RKO (cell line): Measurements from ENCODE around the gene KLHL42.
"Not testable (repeated sequence)": the region's sequence is repeated elsewhere in the genome, so short reads cannot be mapped to it uniquely, and the experiment has no call there.

Experiments used
- DNase-seq: peaks from one replicate; pipeline ENCODE4 v3.0.0-alpha.2; 2016; ENCODE audit warnings: low spot score

Gene KLHL42

DNA sequence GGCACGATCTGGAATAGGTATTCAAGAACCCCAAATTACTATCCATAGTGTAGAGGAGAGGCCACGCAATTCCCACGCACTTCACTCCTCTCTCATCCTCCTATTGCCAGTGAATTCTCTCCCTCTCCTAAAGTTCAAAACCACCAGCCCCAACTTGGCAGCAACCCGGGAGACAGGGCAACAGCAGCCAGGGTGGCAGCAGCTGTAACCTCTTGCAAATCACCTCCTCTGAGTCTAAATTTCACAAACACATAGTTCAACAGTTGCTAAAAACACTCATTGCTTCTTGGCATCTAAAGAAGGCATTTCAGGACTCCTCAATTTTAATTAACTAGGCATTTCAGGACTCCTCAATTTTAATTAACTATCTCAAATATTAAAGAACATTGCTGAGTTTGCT lies 37.7 kb downstream of the KLHL42 start:
- no peak for DNase-seq

DNA sequence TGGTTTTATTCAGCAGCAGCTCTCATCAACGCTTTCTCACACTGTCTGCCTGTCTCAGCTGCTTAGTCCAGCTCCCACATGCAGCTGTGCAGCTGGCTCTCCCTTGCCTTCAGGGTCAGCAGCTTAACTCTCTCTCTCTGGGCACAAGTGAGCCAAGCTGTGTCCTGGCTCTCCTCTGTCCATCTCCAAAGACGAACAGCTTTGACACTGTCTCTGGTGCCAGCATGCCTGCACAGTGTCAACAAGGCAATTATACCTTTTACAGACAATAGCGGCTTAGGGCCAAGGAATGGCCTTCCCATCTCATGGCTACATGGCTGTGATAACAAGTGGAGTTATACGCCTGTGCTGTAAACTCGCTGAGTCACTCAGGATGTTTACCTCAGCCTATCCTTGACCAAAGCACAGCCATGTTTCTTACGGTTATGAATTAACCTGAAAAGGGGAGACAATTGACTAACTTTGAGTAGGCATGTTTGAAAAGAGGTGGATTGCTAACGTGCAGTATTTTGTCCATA lies 38.4 kb downstream of the KLHL42 start:
- no peak for DNase-seq

DNA sequence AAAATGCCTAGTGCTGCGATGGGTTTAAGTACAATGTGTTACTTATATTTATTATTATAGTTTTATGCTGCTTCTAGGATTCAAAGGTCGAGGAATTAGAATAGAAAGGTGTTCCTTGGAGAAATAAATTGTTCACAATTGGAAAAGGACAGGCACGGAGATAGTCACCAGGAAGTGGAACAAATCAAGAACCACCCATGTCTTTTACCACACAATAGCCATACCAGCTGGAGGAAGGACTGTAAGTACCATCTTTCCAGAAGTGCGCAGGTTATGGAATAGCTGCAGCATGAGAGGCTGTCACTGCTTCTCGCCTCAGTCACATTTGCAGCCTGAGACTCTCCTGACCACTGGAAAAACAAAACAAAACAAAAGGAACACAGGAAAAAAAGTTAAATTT lies 40.5 kb downstream of the KLHL42 start:
- DNase-seq, result no peak

DNA sequence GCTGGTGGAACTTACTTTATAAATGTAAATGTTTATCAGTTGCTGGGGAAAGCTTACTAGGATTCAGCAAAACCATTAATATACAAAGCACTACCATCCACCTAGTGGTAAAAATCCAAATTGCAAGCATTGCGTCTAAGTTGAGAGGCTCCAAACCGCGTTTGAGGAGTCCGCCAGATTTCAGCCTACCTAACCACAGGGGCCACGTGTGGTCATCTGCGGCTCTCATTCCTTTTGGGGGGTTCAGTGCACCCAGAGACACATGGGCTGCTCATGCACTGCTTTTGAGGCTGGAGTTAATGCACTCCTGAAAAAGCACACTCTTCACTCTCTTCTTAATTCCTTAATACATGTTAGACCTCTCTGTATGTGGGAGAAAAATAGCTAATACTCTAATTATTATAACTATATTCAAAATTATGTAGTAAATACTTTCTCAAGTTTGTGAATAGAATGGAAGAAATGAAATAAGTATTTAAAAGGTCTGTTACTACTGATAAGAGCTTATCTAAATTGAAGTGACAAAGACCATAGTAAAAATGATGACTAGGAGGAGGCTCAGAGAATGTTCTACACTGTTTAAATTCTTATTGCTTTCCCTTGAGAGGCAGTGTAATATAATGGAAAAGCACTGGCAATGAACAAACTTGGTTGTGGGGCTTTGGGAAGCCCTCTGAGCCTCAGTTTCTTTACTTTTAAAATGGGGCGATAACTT lies 41.4 kb downstream of the KLHL42 start:
- peak; percentile 37 for DNase-seq

DNA sequence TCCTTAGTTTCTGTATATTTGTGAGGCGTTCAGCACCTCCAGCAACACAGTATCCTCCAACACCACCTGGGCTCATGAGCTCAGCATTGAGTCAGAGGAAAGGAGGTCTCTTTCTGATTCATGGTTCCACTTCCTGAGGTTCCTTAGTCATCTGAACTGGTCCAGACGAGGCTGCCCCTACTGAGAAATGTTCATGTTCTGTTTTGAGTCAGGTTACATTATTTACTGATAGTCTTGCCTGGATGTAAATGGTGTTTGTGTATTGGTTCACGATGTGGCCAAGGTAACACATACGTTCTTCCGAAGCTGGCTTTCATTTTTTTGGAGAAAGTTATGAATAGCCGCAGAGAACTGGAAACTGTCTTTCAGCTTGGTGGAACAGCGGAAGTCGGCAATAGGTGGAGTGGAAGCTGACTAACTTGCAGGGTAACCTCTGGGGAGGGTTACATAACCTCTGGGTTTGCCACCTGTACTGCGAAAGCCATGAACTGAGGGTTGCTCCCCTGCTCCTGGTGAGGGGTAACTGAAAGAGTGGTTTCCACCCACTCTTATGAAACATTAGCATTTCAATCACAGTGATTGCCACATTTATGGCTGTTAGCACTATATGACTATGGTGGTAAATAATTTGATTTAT lies 42.2 kb downstream of the KLHL42 start:
- DNase-seq, result peak; percentile 89

DNA sequence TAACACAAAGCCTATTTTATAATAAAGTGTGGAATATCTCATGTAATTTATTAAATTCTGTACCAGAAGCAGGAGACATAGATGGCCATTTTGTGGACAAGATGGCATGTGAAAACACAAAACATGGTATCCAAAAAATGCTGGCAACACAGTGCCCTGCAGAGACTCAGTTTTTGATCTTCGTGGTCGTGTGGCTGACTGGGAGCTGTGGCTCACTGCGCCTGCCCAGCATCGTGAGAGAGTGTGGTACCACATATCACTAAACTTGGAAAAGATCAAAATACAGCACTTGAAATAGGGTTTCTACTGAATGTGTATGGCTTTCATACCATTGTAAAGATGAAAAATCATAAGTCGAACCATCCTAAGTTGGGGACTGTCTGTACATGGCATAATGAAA lies 43.0 kb downstream of the KLHL42 start:
- DNase-seq, result no peak

DNA sequence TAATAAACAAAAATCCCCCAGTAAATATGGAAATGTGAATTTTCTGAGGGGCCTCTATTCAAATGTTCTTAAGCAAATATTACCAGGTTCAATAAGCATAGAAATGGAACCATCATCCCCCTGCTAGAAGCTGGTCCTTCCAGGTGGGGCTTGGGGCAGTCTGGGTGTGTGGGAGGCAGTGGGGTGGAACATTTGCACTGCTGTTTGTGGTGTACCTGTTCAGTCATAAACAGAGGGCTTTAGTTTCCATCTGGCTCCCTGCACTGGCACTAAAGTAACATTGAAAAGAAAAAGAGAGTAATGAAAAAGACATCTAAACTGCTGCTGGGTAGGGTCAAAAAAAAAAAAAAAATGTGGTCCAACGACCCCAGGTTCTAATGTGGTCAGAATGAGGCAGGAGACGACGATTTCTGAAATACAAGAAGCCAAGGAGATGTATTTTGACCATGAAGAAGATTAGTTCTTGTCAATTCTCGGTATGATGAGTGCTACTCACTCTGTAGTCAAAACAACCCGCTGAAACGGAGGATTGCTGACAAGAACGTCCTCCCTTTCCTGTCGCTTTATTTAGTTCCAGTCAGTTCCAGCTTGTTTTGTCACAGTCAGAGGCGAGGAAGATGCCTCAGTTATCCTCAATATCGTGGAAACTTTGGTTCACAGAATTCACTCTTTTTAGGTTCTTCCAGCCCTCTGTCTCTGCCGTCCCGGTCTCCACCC lies 44.3 kb downstream of the KLHL42 start:
- DNase-seq, result no peak

DNA sequence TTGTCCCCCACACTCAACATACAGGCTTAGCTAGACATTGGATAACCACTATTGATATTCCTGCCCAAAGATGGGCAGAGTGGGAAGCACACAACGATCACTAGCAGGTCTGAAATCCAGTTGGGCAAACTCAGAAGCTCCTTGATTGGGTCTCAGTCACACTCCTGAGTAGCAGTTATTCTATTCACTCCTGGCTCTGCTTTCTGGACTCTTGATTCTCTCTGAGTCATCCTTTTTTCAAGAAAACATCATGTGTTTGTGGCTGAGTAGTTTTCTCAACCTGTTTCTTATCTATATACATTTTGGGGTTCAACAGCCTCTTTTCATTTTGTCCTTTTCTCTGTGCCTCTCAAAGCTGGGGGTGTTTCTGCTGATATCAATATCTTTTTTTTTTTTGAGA lies 46.0 kb downstream of the KLHL42 start:
- no peak for DNase-seq

DNA sequence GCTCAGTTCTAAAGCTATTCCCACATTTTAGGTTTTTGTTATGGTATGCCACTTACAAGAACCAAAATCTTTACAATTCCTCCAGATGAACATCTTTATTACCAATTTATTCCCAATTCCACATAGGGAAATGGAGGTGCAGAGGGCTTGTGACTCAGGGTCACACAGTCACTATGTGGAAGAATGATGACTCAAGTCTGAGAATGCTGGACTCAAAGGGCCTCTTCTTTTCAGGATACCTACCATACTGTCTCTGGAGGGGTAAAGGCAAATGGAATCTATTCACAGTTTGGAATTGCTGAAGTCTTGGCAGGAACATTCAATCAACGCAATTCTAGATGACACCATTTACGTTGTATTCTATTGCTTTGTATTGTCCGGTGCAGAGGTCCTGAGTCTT lies 48.2 kb downstream of the KLHL42 start:
- DNase-seq, result peak; percentile 66

DNA sequence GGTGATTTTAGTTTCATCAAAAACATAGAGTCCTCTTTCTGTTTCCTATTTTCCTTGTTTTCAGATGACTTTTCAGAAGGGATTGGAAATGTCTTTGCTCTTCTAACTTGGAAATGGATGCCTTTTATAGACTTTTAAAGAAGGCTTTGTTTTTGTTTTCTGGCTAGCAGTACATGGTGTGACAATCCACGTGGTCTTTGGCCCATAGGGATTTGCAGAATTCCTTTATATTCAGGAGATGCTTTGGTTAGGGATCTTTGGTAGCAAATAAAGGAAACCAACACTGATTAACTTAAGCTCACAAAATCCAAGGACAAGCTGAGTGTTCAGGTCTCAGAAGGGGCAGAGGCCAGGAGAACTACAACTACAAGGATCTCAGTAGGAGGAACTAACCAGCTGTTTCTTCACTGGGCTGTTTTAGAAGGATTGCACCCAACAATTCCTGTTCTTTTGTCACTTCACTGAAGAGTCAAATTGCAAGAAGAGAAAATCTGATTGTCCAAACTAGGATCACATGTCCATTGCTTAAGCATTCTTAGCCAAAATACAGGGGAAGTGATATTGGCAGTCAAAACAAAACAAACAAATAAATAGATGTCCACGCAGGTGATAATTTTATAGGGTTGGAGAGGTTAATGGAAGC lies 58.6 kb downstream of the KLHL42 start:
- DNase-seq, result no peak

DNA sequence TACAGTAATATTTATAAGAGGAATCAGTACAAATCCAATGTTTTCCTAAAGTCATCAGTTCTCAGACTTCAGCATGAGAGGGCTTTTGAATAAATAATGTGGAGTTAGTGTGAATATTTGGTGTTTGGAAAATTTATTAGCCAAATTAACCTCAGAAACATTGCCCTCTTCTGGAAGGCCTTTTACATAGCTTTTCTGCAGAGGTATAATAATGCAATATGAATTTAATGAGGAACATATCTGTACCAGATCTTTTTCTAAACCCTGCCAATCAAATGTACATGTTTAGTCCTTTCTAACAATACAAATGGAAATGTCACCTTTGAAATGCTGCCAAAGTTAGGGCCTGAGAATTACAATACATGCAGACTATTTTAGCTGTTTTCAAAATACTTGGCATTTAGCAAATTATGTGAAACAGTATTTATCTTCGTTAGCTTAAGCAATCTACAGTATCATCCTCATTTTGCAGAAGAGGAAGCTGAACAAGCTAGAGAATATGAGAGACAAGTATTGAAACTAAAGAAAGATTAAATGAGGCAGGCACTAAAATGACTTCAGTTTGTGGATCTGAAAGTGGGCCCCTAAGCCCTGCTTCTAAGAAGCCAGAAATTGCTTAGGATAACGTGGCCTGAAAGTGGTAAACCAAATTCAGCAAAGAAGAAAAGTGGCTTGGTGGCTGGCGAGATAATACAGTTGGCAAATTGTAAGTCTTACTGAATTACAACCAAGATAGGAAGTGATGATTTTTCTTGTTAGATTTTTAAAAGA lies 60.4 kb downstream of the KLHL42 start:
- DNase-seq, result peak; percentile 13

DNA sequence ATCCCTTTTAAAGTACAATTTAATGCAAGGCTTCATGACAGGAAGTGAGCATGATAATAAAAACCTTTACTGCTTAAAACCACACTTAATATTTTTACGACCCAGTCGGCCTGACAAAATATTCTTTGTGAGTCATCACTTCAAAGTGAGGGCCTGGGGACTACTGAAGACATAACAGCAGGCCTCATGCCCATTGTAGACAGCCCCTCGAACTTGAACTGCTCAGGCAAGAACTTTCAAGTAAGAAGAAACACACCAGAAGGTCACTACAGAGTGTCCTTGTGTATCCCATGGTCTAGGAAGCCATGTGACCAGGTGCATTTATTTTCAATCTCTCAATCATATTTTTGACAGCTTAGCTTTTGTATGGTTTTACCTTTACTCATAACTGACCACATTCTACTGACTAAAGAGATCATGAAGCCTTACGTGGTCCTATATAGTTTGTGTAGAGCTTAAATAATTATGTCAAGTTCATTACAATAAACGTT lies 61.4 kb downstream of the KLHL42 start:
- no peak for DNase-seq

DNA sequence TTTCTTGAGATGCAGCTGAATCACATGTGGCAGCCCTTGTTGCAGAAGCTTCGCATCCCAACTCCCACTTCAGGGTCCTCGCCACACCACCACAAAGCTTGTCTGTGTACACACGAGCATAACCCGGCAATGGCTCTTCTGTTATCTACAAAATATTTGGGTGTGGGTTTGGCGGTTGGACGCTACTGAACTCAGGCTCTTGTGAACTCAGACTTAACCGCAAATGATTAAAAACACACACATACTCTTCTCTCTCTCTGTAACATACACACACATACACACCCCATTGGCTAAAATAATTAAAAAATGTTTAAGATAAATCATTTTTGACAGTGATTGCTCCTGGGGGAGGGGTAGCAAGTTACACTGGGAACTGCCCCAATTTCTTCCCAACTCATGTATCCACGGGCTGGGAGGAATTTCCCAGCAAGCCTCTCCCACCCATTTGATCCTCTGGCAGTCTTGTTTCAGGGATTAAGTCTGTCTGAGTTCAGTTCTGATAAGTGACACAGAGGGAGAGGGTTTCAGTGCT lies 63.7 kb downstream of the KLHL42 start:
- no peak for DNase-seq

DNA sequence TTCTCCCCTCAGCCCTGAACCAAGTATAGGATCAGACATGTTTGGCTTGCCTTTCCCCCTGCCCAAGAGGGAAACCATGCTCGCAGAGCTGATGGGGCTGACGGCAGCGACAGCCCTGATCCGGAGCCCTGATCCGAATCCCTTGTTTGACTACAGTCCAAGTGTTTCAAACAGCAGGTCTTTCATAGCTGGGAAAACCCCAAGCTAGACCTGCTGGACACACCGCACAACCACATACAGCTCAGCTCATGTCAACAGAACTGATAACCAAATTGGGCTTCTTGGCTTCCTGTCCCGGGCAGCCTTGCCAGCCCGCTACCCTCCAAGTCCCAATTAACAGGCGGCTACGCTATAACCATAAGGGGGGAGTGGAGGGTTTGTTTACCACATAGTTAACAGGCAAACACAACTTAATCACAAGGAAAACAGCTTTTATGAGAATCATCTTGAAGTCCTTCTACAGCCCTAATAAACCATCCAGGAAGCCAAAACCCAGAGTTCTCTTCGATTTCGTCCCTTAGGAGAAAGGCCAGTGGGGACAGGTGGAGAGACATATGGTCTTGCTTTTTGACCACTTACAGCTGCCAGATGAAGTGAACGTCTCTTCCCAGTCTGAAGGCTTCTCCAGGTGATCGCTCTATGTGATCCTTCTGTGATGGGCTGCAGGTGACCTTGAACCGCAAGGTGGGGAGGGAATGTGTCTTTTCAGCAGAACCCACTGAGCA lies 64.5 kb downstream of the KLHL42 start:
- no peak for DNase-seq

DNA sequence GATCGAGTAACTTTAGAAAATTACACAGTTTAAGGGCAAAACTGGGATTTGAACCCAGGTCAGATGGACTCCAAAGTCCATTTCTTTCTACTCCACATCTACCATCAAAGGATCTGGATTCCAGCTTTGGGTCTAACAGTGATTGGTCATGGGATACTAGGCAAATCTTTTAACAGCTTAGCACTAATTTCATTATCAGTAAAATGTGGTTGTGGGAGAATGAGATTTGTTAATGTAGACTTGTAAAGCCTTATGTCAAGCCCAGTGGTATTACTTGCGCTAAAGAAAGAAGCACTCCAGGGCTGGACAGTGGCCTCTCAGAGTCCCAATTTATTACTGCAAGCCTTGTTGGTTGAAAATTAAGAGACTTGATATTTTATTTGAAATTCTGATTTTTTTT lies 65.2 kb downstream of the KLHL42 start:
- no peak for DNase-seq

DNA sequence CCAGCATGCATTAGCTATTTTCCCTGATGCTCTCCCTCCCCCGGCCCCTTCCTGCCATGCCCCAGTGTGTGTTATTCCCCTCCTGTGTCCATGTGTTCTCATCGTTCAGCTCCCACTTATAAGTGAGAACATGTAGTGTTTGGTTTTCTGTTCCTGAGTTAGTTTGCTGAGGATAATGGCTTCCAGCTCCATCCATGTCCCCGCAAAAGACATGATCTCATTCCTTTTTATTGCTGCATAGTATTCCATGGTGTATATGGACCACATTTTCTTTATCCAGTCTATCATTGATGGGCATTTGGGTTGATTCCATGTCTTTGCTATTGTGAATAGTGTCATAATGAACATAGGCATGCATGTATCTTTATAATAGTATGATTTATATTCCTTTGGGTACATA lies 65.7 kb downstream of the KLHL42 start:
- DNase-seq, result not testable (repeated sequence)

DNA sequence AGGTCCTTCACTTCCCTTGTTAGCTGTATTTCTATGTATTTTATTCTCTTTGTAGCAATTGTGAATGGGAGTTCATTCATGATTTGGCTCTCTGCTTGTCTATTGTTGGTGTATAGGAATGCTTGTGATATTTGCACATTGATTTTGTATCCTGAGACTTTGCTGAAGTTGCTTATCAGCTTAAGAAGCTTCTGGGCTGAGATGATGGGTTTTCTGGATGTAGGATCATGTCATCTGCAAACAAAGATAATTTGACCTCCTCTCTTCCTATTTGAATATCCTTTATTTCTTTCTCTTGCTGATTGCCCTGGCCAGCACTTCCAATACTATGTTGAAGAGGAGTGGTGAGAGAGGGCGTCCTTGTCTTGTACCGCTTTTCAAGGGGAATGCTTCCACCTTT lies 67.3 kb downstream of the KLHL42 start:
- DNase-seq, result not testable (repeated sequence)

DNA sequence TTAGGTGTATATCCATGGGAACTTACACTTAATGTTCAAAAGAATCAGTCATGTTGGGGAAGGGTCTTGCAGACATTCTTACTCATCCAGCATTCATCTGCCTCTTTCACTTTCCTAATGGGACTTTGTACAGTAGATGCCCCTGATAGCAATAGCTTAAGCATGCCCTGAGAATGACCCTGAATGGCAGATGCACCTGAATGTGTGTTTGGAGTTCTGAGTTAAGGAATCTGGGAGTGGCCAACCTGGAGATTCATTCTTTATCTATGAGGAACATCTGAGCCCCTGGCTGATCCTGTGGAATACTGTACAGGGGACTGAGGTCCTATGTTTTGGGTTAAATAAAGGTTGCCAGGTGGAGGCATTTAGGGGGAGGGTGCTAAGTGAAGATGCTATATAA lies 71.3 kb downstream of the KLHL42 start:
- no peak for DNase-seq

DNA sequence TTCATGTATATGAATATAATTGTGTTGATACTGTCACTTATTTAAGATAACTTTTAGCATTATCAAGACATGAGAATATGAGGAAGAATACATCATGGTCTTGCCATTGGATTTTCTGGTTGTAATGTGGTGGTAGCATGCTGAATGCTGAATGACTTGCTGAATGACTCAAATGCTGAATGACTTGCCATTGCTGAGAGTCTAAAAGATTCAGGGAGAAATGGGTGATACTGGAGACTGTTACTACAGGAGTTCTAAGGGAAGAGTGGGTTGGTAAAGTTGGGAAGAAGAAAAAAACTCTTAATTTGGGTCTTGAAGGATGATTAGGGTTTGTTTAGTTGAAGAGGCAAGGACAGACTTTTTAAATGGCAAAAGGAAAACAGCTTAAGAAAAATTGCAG lies 72.1 kb downstream of the KLHL42 start:
- peak; percentile 19 for DNase-seq
